ENCODE data around the gene FPGS. TPM values are rescaled to one million over a fixed set of nuclear protein-coding genes. Genes with fewer than 3 reads are reported as not detected.

FPGS gene
- total RNA-seq, 1 experiment from 2014 or later = 70.6 TPM

- Histone ChIP-seq H3K27ac (ENCODE audit: low read depth, low read length) (no peak overlapping the region), H3K9me2 (ENCODE audit: insufficient read depth) (no peaks in the 10 kb centered on the region), H3K4me3 (replicated peaks in 1 of 2; ENCODE audit: low read depth in 1 of 2, low read length in 2 of 2) (no peak overlapping the region), H3K4me2 (ENCODE audit: low read length) (no peak overlapping the region), H2AFZ (ENCODE audit: low read depth, low read length, poor library complexity, severe bottlenecking) (no peak overlapping the region), H4K20me1 (ENCODE audit: insufficient read depth) (no peaks in the 10 kb centered on the region), H3K27me3 (ENCODE audit: insufficient read depth, low read length) (no peaks in the 10 kb centered on the region), H3K9me3 (ENCODE audit: control insufficient read depth in 1 of 2, insufficient read depth in 1 of 2, low read depth in 1 of 2, low read length in 2 of 2) (no peaks in the 10 kb centered on the region), H3K4me1 (ENCODE audit: control insufficient read depth in 1 of 2, insufficient read depth in 2 of 2, low read length in 2 of 2) (peaks cover 0 to 12% of the 10 kb centered on the region in 2 experiments; a peak in 2 of 4 replicates), H3K9ac (ENCODE audit: low read length) (no peak overlapping the region), H3K79me2 (ENCODE audit: insufficient read depth, low read length) (peaks cover 11% of the 10 kb centered on the region; the same call in 1 of the 2 replicates), H3K36me3 (ENCODE audit: control insufficient read depth in 1 of 2, insufficient read depth in 2 of 2, low read length in 2 of 2) (peaks cover 18 to 49% of the 10 kb centered on the region in 2 experiments; a peak in 3 of 4 replicates)
- ChIA-PET POLR2A (no interaction called here), CTCF (no interaction called here), RAD21 (ENCODE audit: low non-redundant PET in 1 of 2, low total read pairs in 2 of 2, uncharacterized antibody in 2 of 2, unreplicated experiment in 2 of 2) (no interaction called here)
- TF ChIP-seq CTCF (IDR thresholded peaks at IDR 0.05 in 2 of 3, conservative IDR thresholded peaks at IDR 0.05 in 1 of 3; ENCODE audit: borderline replicate concordance in 1 of 3, insufficient read depth in 1 of 3, low read depth in 2 of 3, low read length in 2 of 3) (no peak), ZNF274 (IDR thresholded peaks at IDR 0.05; ENCODE audit: low read depth, low read length) (no peak), FOSL1 (IDR thresholded peaks at IDR 0.05; ENCODE audit: low read depth) (no peak), ELF1 (IDR thresholded peaks at IDR 0.05; ENCODE audit: borderline replicate concordance, low read depth) (no peak), SP1 (IDR thresholded peaks at IDR 0.05; ENCODE audit: low read depth) (no peak), TCF7L2 (IDR thresholded peaks at IDR 0.05; ENCODE audit: borderline replicate concordance, extremely low read depth, insufficient read depth, insufficient read length) (no peak), RAD21 (IDR thresholded peaks at IDR 0.05; ENCODE audit: low read depth) (no peak), ATF3 (IDR thresholded peaks at IDR 0.05) (no peak), EZH2 (IDR thresholded peaks at IDR 0.05) (no peak), YY1 (IDR thresholded peaks at IDR 0.05; ENCODE audit: extremely low read depth, insufficient replicate concordance, low read depth, low read length) (no peak), SRF (IDR thresholded peaks at IDR 0.05; ENCODE audit: low read depth) (no peak), ZFX (IDR thresholded peaks at IDR 0.05) (no peak), JUND (IDR thresholded peaks at IDR 0.05) (no peak), SIN3A (IDR thresholded peaks at IDR 0.05; ENCODE audit: low read depth) (no peak), POLR2AphosphoS5 (IDR thresholded peaks at IDR 0.05; ENCODE audit: low read depth, low read length) (no peak), CEBPB (IDR thresholded peaks at IDR 0.05; ENCODE audit: low read depth) (no peak), EZH2phosphoT487 (IDR thresholded peaks at IDR 0.05; ENCODE audit: borderline replicate concordance) (no peak)
- TF ChIP-seq, protein P1, sequence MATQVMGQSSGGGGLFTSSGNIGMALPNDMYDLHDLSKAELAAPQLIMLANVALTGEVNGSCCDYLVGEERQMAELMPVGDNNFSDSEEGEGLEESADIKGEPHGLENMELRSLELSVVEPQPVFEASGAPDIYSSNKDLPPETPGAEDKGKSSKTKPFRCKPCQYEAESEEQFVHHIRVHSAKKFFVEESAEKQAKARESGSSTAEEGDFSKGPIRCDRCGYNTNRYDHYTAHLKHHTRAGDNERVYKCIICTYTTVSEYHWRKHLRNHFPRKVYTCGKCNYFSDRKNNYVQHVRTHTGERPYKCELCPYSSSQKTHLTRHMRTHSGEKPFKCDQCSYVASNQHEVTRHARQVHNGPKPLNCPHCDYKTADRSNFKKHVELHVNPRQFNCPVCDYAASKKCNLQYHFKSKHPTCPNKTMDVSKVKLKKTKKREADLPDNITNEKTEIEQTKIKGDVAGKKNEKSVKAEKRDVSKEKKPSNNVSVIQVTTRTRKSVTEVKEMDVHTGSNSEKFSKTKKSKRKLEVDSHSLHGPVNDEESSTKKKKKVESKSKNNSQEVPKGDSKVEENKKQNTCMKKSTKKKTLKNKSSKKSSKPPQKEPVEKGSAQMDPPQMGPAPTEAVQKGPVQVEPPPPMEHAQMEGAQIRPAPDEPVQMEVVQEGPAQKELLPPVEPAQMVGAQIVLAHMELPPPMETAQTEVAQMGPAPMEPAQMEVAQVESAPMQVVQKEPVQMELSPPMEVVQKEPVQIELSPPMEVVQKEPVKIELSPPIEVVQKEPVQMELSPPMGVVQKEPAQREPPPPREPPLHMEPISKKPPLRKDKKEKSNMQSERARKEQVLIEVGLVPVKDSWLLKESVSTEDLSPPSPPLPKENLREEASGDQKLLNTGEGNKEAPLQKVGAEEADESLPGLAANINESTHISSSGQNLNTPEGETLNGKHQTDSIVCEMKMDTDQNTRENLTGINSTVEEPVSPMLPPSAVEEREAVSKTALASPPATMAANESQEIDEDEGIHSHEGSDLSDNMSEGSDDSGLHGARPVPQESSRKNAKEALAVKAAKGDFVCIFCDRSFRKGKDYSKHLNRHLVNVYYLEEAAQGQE (IDR thresholded peaks at IDR 0.05; ENCODE audit: low read depth) = no peak
- TF ChIP-seq, protein P2, sequence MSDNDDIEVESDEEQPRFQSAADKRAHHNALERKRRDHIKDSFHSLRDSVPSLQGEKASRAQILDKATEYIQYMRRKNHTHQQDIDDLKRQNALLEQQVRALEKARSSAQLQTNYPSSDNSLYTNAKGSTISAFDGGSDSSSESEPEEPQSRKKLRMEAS (IDR thresholded peaks at IDR 0.05) = no peak
- intact Hi-C loops (cut with micrococcal nuclease) = no loop called here
- ATAC-seq = no peak
- no TSS peak for BruUV-seq (replicated peaks)
- no peak for DNase-seq (ENCODE audit: low read depth, low spot score)
Measured at GRCh38 chr9:127810378-127811187, 7.9 kb downstream of the FPGS start.
